Measurements from ENCODE around the gene ARMC6.

ARMC6 gene

DNA sequence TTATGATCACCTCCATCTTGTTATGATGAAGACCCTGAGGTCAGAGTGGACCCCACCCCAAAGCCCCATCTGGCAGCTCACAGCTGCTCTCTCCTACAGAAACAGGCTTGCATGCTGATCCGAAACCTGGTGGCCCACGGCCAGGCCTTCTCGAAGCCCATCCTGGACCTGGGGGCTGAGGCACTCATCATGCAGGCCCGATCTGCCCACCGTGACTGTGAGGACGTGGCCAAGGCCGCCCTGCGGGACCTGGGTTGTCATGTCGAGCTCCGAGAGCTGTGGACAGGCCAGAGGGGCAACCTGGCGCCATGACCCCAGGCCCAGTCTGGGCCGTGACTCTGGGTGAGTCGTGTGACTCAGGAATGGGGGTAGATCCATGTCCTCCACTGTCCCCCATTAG is 23.9 kb downstream of the ARMC6 start:
- Histone ChIP-seq H3K4me1 (ENCODE audit: control insufficient read depth, low read depth, low read length) (no peaks in the 10 kb centered on the region), H3K9me3 (ENCODE audit: control insufficient read depth, low read depth, low read length) (no peaks in the 10 kb centered on the region), H3K9ac (ENCODE audit: low read length) (no peak overlapping the region), H3K27ac (ENCODE audit: low read length) (no peak overlapping the region), H3K36me3 (ENCODE audit: control insufficient read depth, low read depth, low read length) (peaks cover 40% of the 10 kb centered on the region), H3K4me3 (ENCODE audit: low read length) (no peak overlapping the region), H3K27me3 (ENCODE audit: control insufficient read depth, insufficient read depth, low read length) (peaks cover 10% of the 10 kb centered on the region)

DNA sequence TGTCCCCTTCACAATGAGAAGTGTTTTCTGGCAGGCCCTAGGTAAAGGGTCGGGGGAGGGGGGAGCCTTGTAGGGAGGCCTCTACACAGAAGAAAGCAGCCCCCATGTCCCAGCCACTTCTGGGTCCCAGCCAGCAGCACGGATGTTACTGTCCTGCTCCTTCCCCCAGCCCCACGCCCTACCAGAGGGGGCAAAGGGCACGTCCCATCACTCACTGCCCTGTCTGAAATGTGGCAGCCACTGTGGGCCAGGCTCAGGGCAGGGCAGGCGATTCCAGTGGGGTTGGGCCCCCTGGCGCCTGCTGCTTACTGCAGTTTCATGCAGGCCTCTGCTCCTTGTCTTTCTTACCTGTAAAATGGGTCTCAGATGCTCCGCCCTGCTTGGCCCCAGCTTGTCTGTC is 24.3 kb downstream of the ARMC6 start:
- H3K4me1 ChIP-seq (ENCODE audit: control insufficient read depth, low read depth, low read length): no peaks in the 10 kb centered on the region
- peaks cover 10% of the 10 kb centered on the region for H3K27me3 ChIP-seq (ENCODE audit: control insufficient read depth, insufficient read depth, low read length)
- peaks cover 36% of the 10 kb centered on the region for H3K36me3 ChIP-seq (ENCODE audit: control insufficient read depth, low read depth, low read length)
- no peak overlapping the region for H3K27ac ChIP-seq (ENCODE audit: low read length)
- H3K9me3 ChIP-seq (ENCODE audit: control insufficient read depth, low read depth, low read length): no peaks in the 10 kb centered on the region
- no peak overlapping the region for H3K4me3 ChIP-seq (ENCODE audit: low read length)
- no peak overlapping the region for H3K9ac ChIP-seq (ENCODE audit: low read length)

DNA sequence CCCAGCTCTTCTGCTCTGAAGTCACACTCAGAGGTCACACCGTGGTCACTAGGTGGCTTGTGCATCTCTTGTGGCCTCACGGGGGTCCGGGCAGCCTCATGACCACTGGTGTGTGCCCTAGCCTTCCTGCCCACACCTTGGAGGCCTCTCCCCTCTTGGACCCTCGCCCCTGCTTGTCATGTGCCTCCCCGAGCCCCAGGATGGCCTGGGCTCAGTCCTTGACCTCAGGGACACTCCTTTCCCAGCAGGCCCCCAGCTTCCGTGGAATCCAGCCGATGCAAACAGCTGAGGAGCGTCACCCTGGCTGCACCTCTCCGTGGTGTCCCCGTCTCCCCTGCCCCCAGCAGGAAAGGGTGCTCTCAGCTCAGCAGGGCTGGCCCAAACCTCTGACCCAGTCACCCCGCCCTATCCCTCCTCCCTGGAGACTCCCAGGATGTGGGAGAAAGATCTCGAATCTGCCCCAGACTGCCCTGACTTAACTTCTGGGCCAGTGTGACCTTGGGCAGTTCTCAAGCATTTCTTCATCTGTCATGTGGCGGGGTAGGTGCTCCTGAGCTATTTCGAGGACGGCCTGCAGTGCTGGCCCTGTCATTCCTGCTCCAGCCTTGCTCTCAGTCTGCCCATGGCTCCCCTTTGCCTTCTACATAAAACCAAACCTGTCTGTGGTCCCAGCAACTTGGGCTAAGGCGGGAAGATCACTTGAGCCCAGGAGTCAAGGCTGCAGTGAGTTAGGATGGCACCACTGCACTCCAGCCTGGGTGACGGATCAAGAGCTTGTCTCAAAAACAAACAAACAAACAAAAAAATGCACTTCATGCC is 25.8 kb downstream of the ARMC6 start:
- H3K27me3 ChIP-seq (ENCODE audit: control insufficient read depth, insufficient read depth, low read length): peaks cover 13% of the 10 kb centered on the region
- peaks cover 29% of the 10 kb centered on the region for H3K36me3 ChIP-seq (ENCODE audit: control insufficient read depth, low read depth, low read length)
- no peak overlapping the region for H3K27ac ChIP-seq (ENCODE audit: low read length)
- no peak overlapping the region for H3K4me3 ChIP-seq (ENCODE audit: low read length)
- peaks cover 2% of the 10 kb centered on the region for H3K4me1 ChIP-seq (ENCODE audit: control insufficient read depth, low read depth, low read length)
- no peak overlapping the region for H3K9ac ChIP-seq (ENCODE audit: low read length)
- H3K9me3 ChIP-seq (ENCODE audit: control insufficient read depth, low read depth, low read length): no peaks in the 10 kb centered on the region

DNA sequence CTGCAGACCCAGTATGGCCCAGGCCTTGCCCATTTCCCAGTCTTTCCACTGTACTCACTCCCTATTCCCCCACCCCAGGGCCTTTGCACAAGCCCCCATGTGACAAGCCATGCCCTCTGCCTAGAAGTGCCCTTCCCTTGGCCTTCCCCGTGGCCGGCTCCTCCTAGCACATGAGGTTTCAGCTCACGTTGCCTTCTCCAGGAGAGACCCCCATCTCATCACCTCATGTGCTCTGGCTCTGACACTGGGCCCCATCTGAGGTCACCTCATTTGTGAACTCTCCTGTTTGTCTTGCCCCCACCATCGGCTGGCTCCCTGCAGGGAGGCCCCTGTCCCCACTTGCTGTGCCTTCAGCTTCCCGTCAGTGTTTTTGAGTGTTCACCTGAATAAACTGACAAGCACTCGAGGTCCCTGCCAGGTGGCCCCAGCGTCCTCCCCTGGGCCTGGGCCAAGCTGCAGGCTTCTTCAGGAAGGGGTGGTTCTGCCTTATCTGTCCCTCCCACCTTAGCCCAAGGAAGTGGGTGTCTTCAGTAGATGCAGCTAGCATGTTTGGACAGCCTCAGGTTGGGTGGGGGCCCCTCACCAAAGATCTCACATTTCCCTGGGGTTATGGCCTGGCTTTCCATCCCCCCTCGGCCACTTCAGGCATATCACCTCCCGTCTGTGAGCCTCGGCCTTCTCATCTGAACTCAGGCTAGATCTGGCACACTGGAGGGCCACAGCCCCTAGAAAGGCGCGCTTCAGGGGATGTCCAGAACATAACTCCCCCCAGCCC is 26.6 kb downstream of the ARMC6 start:
- Histone ChIP-seq H3K9me3 (ENCODE audit: control insufficient read depth, low read depth, low read length) (no peaks in the 10 kb centered on the region), H3K4me1 (ENCODE audit: control insufficient read depth, low read depth, low read length) (peaks cover 8% of the 10 kb centered on the region), H3K27ac (ENCODE audit: low read length) (no peak overlapping the region), H3K9ac (ENCODE audit: low read length) (no peak overlapping the region), H3K27me3 (ENCODE audit: control insufficient read depth, insufficient read depth, low read length) (peaks cover 21% of the 10 kb centered on the region), H3K36me3 (ENCODE audit: control insufficient read depth, low read depth, low read length) (peaks cover 21% of the 10 kb centered on the region), H3K4me3 (ENCODE audit: low read length) (no peak overlapping the region)

DNA sequence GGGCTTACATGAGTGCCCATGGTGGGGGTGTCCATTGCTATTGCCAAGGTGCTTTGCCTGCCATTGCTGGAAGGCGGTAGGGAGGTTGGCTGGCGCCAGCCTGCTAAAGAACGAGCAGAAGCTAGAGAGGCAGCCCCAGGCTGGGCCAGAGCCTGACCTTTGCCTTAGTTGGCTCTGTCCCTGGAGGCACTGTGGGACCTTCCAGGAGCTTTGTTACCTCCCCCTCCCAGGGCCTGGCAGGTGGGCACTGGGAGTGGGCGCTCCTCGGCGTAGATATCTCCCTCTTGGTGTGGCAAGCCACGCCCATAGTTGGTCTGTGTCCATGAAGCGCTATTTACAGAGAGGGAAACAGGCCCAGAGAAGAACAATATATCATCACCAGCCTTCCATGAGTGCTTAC is 28.1 kb downstream of the ARMC6 start:
- no peak overlapping the region for H3K4me3 ChIP-seq (ENCODE audit: low read length)
- peaks cover 8% of the 10 kb centered on the region for H3K4me1 ChIP-seq (ENCODE audit: control insufficient read depth, low read depth, low read length)
- peaks cover 14% of the 10 kb centered on the region for H3K36me3 ChIP-seq (ENCODE audit: control insufficient read depth, low read depth, low read length)
- no peak overlapping the region for H3K27ac ChIP-seq (ENCODE audit: low read length)
- H3K9me3 ChIP-seq (ENCODE audit: control insufficient read depth, low read depth, low read length): no peaks in the 10 kb centered on the region
- H3K9ac ChIP-seq (ENCODE audit: low read length): no peak overlapping the region
- peaks cover 36% of the 10 kb centered on the region for H3K27me3 ChIP-seq (ENCODE audit: control insufficient read depth, insufficient read depth, low read length)

DNA sequence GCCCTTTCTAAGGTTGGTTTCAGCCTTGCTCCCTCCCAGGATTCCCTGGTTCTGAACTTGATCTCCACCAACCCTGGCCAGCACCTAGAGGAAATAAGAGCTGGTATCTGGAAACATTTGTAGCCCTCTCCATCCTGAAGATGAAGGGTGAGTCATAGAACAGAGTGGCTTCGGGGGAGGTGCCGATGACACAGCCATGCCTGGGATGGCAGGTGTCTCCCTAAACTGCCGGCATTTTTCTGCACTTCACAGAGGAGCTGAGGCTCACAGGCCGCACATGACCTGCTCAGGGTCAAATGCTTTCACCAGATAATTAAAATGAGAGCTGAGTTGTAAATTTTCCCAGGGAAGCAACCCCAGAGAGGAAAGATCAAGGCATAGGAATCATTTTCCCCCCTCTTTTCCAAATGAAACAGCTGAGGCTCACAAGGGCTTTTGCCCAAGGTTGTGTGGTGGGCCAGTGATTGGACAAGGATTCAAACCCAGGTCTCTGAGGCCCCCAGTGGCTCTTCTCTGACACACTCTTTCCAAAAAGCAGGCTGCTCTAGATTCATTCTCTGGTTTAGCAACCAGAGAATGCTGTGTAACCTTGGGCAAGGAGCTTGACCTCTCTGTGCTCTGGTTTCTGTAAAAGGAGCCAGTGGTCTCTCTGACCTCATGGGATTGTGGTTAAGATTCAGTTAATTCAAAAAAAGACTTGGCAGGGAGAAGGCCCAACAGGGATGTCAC is 29.2 kb downstream of the ARMC6 start:
- Histone ChIP-seq H3K36me3 (ENCODE audit: control insufficient read depth, low read depth, low read length) (peaks cover 4% of the 10 kb centered on the region), H3K4me3 (ENCODE audit: low read length) (peak overlapping the region; percentile 70), H3K27ac (ENCODE audit: low read length) (no peak overlapping the region), H3K27me3 (ENCODE audit: control insufficient read depth, insufficient read depth, low read length) (peaks cover 47% of the 10 kb centered on the region), H3K9ac (ENCODE audit: low read length) (peak overlapping the region; percentile 34), H3K9me3 (ENCODE audit: control insufficient read depth, low read depth, low read length) (no peaks in the 10 kb centered on the region), H3K4me1 (ENCODE audit: control insufficient read depth, low read depth, low read length) (peaks cover 8% of the 10 kb centered on the region)

DNA sequence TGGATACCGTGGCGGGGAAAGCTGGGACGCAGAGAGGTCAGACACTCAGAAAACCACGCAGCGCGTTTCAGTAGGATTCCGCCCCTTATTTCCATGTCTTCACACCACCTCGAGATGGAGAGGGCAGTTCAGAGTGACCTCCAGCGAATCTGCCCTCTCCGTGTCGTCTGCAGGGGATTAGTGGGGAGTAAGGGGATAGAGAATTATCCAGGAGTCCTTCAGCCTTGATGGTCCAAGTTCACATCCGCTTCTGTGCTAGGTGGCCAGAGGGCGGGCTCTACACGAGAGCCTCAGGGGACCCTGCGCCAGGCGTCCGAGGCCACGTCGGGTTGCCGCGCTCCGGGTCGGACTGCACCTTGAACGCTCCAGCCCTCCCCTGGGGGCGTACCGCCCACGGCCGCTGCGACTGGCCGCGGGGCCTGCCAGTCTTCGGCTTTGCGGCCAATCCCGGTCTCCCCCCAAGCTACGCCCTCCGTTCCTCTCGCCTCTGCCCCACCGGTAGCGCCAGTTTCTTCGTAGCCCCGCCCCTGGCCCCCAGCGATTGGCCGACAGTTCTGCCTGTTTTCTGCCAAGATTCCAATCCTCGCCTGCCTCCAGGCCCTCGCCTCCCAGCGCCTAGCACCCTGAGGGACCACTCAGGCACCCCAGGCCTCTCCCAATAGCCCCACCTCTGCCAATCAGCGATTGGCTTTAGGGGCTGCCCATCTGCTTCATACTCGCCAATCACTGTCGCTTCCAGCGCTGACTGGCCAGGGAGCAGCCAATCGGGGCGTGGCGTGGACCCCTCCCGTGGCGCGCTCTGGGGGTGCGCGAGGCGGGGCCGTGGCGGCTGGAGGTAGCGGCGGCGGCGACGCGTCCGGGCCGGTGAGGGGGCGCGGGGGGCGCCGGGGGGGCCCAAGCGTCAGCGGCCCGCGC is 30.0 kb downstream of the ARMC6 start, which contains the start of gene SLC25A42:
Gene SLC25A42, plus strand, starts transcription at position 812 of the 915 bp plus-strand sequence. CDS start 32,131 bp downstream, outside the sequence.
- H3K4me3 ChIP-seq (ENCODE audit: low read length): peak within 1 kb of the TSS; percentile 70
- peaks cover 51% of the 10 kb centered on the region for H3K27me3 ChIP-seq (ENCODE audit: control insufficient read depth, insufficient read depth, low read length)
- H3K4me1 ChIP-seq (ENCODE audit: control insufficient read depth, low read depth, low read length): peaks cover 8% of the 10 kb centered on the region
- H3K9ac ChIP-seq (ENCODE audit: low read length): peak within 1 kb of the TSS; percentile 34
- peaks cover 3% of the 10 kb centered on the region for H3K36me3 ChIP-seq (ENCODE audit: control insufficient read depth, low read depth, low read length)
- no peaks in the 10 kb centered on the region for H3K9me3 ChIP-seq (ENCODE audit: control insufficient read depth, low read depth, low read length)
- H3K27ac ChIP-seq (ENCODE audit: low read length): peak within 1 kb of the TSS; percentile 25

DNA sequence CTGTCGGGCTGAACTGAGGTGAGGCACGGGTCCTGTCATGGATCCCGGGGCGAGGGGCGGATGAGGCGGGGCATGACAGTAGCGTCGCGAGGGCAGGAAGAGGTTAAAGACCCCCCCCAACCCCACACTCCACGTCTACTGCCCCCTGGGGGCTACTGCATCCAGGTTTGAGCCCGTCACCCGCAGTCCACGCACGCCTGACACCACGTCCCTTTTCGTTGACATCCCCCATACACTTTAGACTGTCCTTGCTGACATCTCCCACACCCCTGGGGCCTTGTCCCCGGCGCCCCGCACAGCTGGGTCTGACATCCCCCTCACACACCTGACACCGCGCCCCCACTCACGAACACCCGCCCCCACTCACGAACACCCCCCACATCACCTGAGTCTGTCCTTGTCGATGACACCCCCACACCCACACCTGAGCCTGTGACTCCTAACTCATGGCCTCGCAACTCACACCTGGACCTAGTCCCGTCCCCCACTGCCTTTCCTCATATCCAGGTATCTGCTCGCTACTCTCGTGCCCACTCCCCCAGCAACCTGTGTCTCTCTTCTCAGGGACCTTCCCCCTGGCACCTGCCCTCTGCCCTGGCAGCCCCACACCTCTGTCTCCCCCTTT is 30.8 kb downstream of the ARMC6 start:
- peaks cover 3% of the 10 kb centered on the region for H3K36me3 ChIP-seq (ENCODE audit: control insufficient read depth, low read depth, low read length)
- no peak overlapping the region for H3K9ac ChIP-seq (ENCODE audit: low read length)
- no peak overlapping the region for H3K27ac ChIP-seq (ENCODE audit: low read length)
- H3K27me3 ChIP-seq (ENCODE audit: control insufficient read depth, insufficient read depth, low read length): peaks cover 55% of the 10 kb centered on the region
- peaks cover 8% of the 10 kb centered on the region for H3K4me1 ChIP-seq (ENCODE audit: control insufficient read depth, low read depth, low read length)
- H3K9me3 ChIP-seq (ENCODE audit: control insufficient read depth, low read depth, low read length): no peaks in the 10 kb centered on the region
- peak overlapping the region; percentile 70 for H3K4me3 ChIP-seq (ENCODE audit: low read length)

DNA sequence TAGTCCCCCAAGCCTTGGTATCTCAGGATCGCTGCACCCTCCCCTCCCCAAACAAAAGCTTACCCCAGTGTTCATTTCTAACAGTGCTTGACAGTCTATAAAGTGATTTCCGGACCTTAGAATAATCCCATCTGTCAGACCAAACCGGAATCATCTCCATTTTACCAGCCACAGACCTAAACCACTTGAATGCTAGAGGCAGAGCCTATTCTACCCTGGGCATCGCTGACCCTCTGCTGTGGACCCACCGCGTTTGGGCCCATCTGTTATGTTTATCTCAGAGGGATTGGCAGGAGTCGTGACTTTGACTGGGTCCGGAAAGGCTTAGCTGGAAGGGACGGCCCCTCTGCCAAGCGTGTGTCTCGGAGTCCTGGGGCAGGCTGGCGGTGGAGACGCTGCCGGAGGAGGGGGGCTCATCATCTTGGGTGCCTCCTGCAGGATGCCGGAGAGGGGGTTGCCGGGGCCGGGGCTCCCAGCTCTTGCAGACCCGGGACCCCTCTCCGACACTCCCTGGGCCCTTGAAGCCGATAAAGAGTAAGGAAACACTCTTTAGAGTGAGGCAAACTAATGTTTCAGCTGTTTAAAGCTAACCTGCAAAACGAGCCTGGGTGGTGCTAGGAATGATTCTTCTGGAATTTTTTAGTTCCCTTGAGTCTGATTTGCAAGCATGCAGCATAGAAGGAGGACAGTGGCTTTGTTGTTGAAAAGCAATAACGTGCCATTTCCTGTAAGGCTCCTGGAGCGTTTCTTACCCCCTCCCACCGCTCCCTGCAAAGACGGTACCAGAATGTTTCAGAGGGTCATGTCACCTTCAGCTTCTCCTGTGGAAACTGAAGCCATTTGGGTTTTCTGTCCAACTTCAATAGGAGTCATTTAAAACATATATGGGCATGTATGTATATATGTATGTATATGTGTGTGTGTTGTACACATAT is 31.7 kb downstream of the ARMC6 start:
- Histone ChIP-seq H3K9ac (ENCODE audit: low read length) (no peak overlapping the region), H3K27me3 (ENCODE audit: control insufficient read depth, insufficient read depth, low read length) (peaks cover 55% of the 10 kb centered on the region), H3K4me1 (ENCODE audit: control insufficient read depth, low read depth, low read length) (peaks cover 8% of the 10 kb centered on the region), H3K4me3 (ENCODE audit: low read length) (peak overlapping the region; percentile 70), H3K36me3 (ENCODE audit: control insufficient read depth, low read depth, low read length) (no peaks in the 10 kb centered on the region), H3K9me3 (ENCODE audit: control insufficient read depth, low read depth, low read length) (no peaks in the 10 kb centered on the region), H3K27ac (ENCODE audit: low read length) (no peak overlapping the region)
